Measurements from ENCODE around the gene ZNF862.
A peak's percentile ranks its signal among the peaks of the same experiment; 100 is the strongest.

Gene ZNF862

GRCh38 chr7:149865437-149865836 is 27.3 kb downstream of the ZNF862 start:
- no peak for DNase-seq (ENCODE audit: low read depth in 2 of 2, low spot score in 1 of 2)

GRCh38 chr7:149866139-149866778 is 28.1 kb downstream of the ZNF862 start:
- DNase-seq (ENCODE audit: low read depth in 2 of 2, low spot score in 1 of 2) = no peak

GRCh38 chr7:149866779-149867447 is 28.7 kb downstream of the ZNF862 start:
- DNase-seq (ENCODE audit: low read depth in 2 of 2, low spot score in 1 of 2) = no peak

- DNase-seq (ENCODE audit: low read depth in 2 of 2, low spot score in 1 of 2) = no peak
Observed at GRCh38 chr7:149867762-149868622, 29.8 kb downstream of the ZNF862 start.

GRCh38 chr7:149868623-149869290 is 30.6 kb downstream of the ZNF862 start:
- no peak for DNase-seq (ENCODE audit: low read depth in 2 of 2, low spot score in 1 of 2)

- no peak for DNase-seq (ENCODE audit: low read depth in 2 of 2, low spot score in 1 of 2)
Observed at GRCh38 chr7:149869291-149869650, 31.1 kb downstream of the ZNF862 start.

GRCh38 chr7:149869867-149870266 is 31.7 kb downstream of the ZNF862 start:
- no peak for DNase-seq (ENCODE audit: low read depth in 2 of 2, low spot score in 1 of 2)

GRCh38 chr7:149870274-149870673 is 32.1 kb downstream of the ZNF862 start:
- no peak for DNase-seq (ENCODE audit: low read depth in 2 of 2, low spot score in 1 of 2)

GRCh38 chr7:149870701-149871483 is 32.7 kb downstream of the ZNF862 start:
- no peak for DNase-seq (ENCODE audit: low read depth in 2 of 2, low spot score in 1 of 2)

- DNase-seq (ENCODE audit: low read depth in 2 of 2, low spot score in 1 of 2) = no peak
Observed at GRCh38 chr7:149871576-149871975, 33.4 kb downstream of the ZNF862 start.

- no peak for DNase-seq (ENCODE audit: low read depth in 2 of 2, low spot score in 1 of 2)
Observed at GRCh38 chr7:149872419-149873073, 34.4 kb downstream of the ZNF862 start.

- DNase-seq (ENCODE audit: low read depth in 2 of 2, low spot score in 1 of 2) = peak; percentile 76 to 88
Observed at GRCh38 chr7:149873074-149873969, 35.1 kb downstream of the ZNF862 start, which contains the start of gene ATP6V0E2. Gene ATP6V0E2, plus strand, starts transcription at chr7:149873969. Its CDS starts 97 bp downstream, at chr7:149874066.

GRCh38 chr7:149873970-149874643 is 35.9 kb downstream of the ZNF862 start:
- no peak for DNase-seq (ENCODE audit: low read depth in 2 of 2, low spot score in 1 of 2)

- no peak for DNase-seq (ENCODE audit: low read depth in 2 of 2, low spot score in 1 of 2)
Observed at GRCh38 chr7:149874644-149875028, 36.5 kb downstream of the ZNF862 start.

- DNase-seq (ENCODE audit: low read depth in 2 of 2, low spot score in 1 of 2) = no peak
Observed at GRCh38 chr7:149875396-149875795, 37.2 kb downstream of the ZNF862 start.

GRCh38 chr7:149877890-149878522 is 39.8 kb downstream of the ZNF862 start:
- no peak for DNase-seq (ENCODE audit: low read depth in 2 of 2, low spot score in 1 of 2)

GRCh38 chr7:149878523-149878921 is 40.3 kb downstream of the ZNF862 start:
- no peak for DNase-seq (ENCODE audit: low read depth in 2 of 2, low spot score in 1 of 2)

- DNase-seq (ENCODE audit: low read depth in 2 of 2, low spot score in 1 of 2) = no peak
Observed at GRCh38 chr7:149879271-149879743, 41.1 kb downstream of the ZNF862 start.

All from stimulated activated CD8-positive, alpha-beta memory T cell treated with anti-CD3 and anti-CD28 coated beads, Interleukin-4, amount 100 ng/mL, for 1 hour (primary cell).